B cell (primary cell): ENCODE results near the gene FMN1.

ENCODE experiments used
- CTCF ChIP-seq: fragments of 200-600 bp; IDR thresholded peaks from one replicate; pipeline ENCODE4 v1.8.0; 2022; ENCODE audit warnings: antibody characterized with exemption, mild to moderate bottlenecking
- EZH2 ChIP-seq: IDR thresholded peaks from 2 replicates; pipeline ENCODE4 v1.6.1; 2012; ENCODE audit warnings: borderline replicate concordance, low read depth, mild to moderate bottlenecking, moderate library complexity, low read length; ENCODE audit not compliant: insufficient read depth, poor library complexity, severe bottlenecking

- no peak for TF ChIP-seq EZH2
- TF ChIP-seq CTCF = no peak
Observed at GRCh38 chr15:33171202-33171601, 23.3 kb downstream of the FMN1 start.
